ENCODE measurements around the gene KCTD6. TPM values are rescaled to one million over a fixed set of nuclear protein-coding genes. Genes with fewer than 3 reads are reported as not detected.
A peak's percentile ranks its signal among the peaks of the same experiment; 100 is the strongest.

KCTD6 gene
- polyA plus RNA-seq, 3 donors = 11.3 to 18.9 (median 11.9) TPM

GRCh38 chr3:58471025-58471887, 20.6 kb upstream of the KCTD6 start:
- peak overlapping the region; percentile 64 for H3K9ac ChIP-seq (ENCODE audit: insufficient read depth, low read length, poor library complexity, severe bottlenecking)
- intact Hi-C loops (cut with micrococcal nuclease) = no loop called here
- peaks cover 71 to 77% of the 10 kb centered on the region in 2 donors for H3K4me1 ChIP-seq (ENCODE audit: control insufficient read depth in 1 of 2, insufficient read depth in 2 of 2, low read length in 2 of 2)
- Mint-ChIP-seq H3K27me3 (ENCODE audit: low read depth in 3 of 3) (peaks cover 0 to 5% (median 1%) of the 10 kb centered on the region in 3 donors), H3K4me1 (peaks cover 66% of the 10 kb centered on the region), H3K9me3 (no peaks in the 10 kb centered on the region), H3K27ac (peak overlapping the region; percentile 92 to 99 (median 97)), H3K36me3 (peaks cover 0 to 2% of the 10 kb centered on the region in 2 donors), H3K4me3 (peak overlapping the region; percentile 67 to 91)
- no peaks in the 10 kb centered on the region for H3K36me3 ChIP-seq (replicated peaks in 1 of 2; ENCODE audit: control insufficient read depth in 1 of 2, insufficient read depth in 2 of 2, low read length in 2 of 2)
- H4K20me1 ChIP-seq (ENCODE audit: insufficient read depth, low read length) = no peaks in the 10 kb centered on the region
- H3K9me3 ChIP-seq (replicated peaks in 1 of 2; ENCODE audit: control insufficient read depth in 1 of 2, insufficient read depth in 1 of 2, low read length in 2 of 2) = no peaks in the 10 kb centered on the region
- H3K79me2 ChIP-seq (ENCODE audit: insufficient read depth, low read length) = peaks cover 36% of the 10 kb centered on the region
- peak; percentile 86 to 94 (median 90) for DNase-seq
- H2AFZ ChIP-seq (ENCODE audit: insufficient read depth, low read depth, low read length, poor library complexity, severe bottlenecking) = peak overlapping the region; percentile 57
- WGBS (ENCODE audit: insufficient coverage) = 0% methylated on average over 2 of the region's 10 CpGs
- TF ChIP-seq CTCF (IDR thresholded peaks at IDR 0.05) = no peak
- peak overlapping the region; percentile 40 to 77 (median 46) for H3K4me3 ChIP-seq (replicated peaks in 1 of 3; ENCODE audit: low read depth in 2 of 3, low read length in 3 of 3)
- H3K27ac ChIP-seq (ENCODE audit: low read depth in 1 of 2, low read length in 2 of 2) = peak overlapping the region; percentile 94 to 96
- no peaks in the 10 kb centered on the region for H3K27me3 ChIP-seq (ENCODE audit: control insufficient read depth in 2 of 2, insufficient read depth in 2 of 2, low read length in 2 of 2)
- H3K4me2 ChIP-seq (replicated peaks; ENCODE audit: extremely low read depth, low read length, poor library complexity, severe bottlenecking) = peak overlapping the region; percentile 74

GRCh38 chr3:58473275-58473674, 18.6 kb upstream of the KCTD6 start:
- Mint-ChIP-seq H3K9me3 (no peaks in the 10 kb centered on the region), H3K27me3 (ENCODE audit: low read depth in 3 of 3) (peaks cover 0 to 7% (median 1%) of the 10 kb centered on the region in 3 donors), H3K4me3 (peak overlapping the region in 1 of 2 donors; percentile 85), H3K36me3 (peaks cover 0 to 5% of the 10 kb centered on the region in 2 donors), H3K27ac (peak overlapping the region; percentile 87 to 99 (median 95)), H3K4me1 (peaks cover 75% of the 10 kb centered on the region)
- Histone ChIP-seq H3K9me3 (replicated peaks in 1 of 2; ENCODE audit: control insufficient read depth in 1 of 2, insufficient read depth in 1 of 2, low read length in 2 of 2) (no peaks in the 10 kb centered on the region), H3K9ac (ENCODE audit: insufficient read depth, low read length, poor library complexity, severe bottlenecking) (no peak overlapping the region), H3K27ac (ENCODE audit: low read depth in 1 of 2, low read length in 2 of 2) (peak overlapping the region; percentile 94 to 96), H3K79me2 (ENCODE audit: insufficient read depth, low read length) (peaks cover 50% of the 10 kb centered on the region), H3K4me1 (ENCODE audit: control insufficient read depth in 1 of 2, insufficient read depth in 2 of 2, low read length in 2 of 2) (peaks cover 90 to 96% of the 10 kb centered on the region in 2 donors), H3K36me3 (replicated peaks in 1 of 2; ENCODE audit: control insufficient read depth in 1 of 2, insufficient read depth in 2 of 2, low read length in 2 of 2) (no peaks in the 10 kb centered on the region), H4K20me1 (ENCODE audit: insufficient read depth, low read length) (no peaks in the 10 kb centered on the region), H2AFZ (ENCODE audit: insufficient read depth, low read depth, low read length, poor library complexity, severe bottlenecking) (no peak overlapping the region), H3K4me3 (replicated peaks in 1 of 3; ENCODE audit: low read depth in 2 of 3, low read length in 3 of 3) (peak overlapping the region in 1 of 3 experiments; percentile 77), H3K4me2 (replicated peaks; ENCODE audit: extremely low read depth, low read length, poor library complexity, severe bottlenecking) (peak overlapping the region; percentile 74), H3K27me3 (ENCODE audit: control insufficient read depth in 2 of 2, insufficient read depth in 2 of 2, low read length in 2 of 2) (no peaks in the 10 kb centered on the region)
- no peak for DNase-seq
- TF ChIP-seq CTCF (IDR thresholded peaks at IDR 0.05) = no peak
- intact Hi-C loops (cut with micrococcal nuclease) = loop anchor here in 1 of 2 donors (1.0 to 2.0 kb wide), 2 partner anchors 9 to 14 kb away; no protein-coding TSS in a partner anchor
- WGBS (ENCODE audit: insufficient coverage) = no CpG with 5 or more reads among the region's 1 CpG
